Sigmoid colon (tissue), 4 donors: ENCODE measurements around the gene MYMX.

Experiments
- EP300 ChIP-seq, 4 donors: sonication (generic); formaldehyde crosslinking; IDR thresholded peaks; one replicate each; pipeline ENCODE4 v1.6.1; 2017; ENCODE audit warnings: antibody characterized with exemption in 4 of 4
- POLR2AphosphoS5 ChIP-seq, 4 donors: sonication (generic); formaldehyde crosslinking; IDR thresholded peaks; one replicate each; pipeline ENCODE4 v1.6.1; 2017; ENCODE audit warnings: antibody characterized with exemption in 4 of 4
- TF ChIP-seq, protein P1 (sequence below), 4 experiments: fragments of 450-650 bp in 3 of 4; fragments of 200-600 bp in 1 of 4; IDR thresholded peaks; one replicate each; pipeline ENCODE4 v1.5.1; 2016 to 2019; ENCODE audit warnings: antibody characterized with exemption in 4 of 4, mild to moderate bottlenecking in 3 of 4, moderate library complexity in 2 of 4

DNA sequence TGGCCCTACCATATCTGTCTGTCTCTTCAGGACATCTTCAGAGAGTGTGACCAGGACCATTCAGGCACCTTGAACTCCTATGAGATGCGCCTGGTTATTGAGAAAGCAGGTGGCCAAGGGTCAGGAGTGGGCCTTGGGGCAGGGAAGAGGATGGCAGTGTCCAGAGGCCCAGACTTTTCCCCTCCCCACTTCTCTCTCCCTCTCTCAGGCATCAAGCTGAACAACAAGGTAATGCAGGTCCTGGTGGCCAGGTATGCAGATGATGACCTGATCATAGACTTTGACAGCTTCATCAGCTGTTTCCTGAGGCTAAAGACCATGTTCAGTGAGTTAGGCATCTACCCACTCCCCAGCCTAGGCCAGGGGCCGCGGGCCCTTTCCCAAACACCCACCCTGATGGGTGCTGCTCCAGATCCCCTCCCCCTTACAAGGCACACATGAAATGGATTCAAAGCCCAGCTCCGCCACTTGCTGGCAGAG lies 33.8 kb upstream of the MYMX start:
- TF ChIP-seq EP300 (IDR thresholded peaks at IDR 0.05) (no peak), POLR2AphosphoS5 (IDR thresholded peaks at IDR 0.05) (no peak)
- TF ChIP-seq, protein P1, sequence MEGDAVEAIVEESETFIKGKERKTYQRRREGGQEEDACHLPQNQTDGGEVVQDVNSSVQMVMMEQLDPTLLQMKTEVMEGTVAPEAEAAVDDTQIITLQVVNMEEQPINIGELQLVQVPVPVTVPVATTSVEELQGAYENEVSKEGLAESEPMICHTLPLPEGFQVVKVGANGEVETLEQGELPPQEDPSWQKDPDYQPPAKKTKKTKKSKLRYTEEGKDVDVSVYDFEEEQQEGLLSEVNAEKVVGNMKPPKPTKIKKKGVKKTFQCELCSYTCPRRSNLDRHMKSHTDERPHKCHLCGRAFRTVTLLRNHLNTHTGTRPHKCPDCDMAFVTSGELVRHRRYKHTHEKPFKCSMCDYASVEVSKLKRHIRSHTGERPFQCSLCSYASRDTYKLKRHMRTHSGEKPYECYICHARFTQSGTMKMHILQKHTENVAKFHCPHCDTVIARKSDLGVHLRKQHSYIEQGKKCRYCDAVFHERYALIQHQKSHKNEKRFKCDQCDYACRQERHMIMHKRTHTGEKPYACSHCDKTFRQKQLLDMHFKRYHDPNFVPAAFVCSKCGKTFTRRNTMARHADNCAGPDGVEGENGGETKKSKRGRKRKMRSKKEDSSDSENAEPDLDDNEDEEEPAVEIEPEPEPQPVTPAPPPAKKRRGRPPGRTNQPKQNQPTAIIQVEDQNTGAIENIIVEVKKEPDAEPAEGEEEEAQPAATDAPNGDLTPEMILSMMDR (IDR thresholded peaks at IDR 0.05): no peak
